GM19025 (cell line): Measurements from ENCODE around the gene REV1.

Experiments
- ATAC-seq: cut with Tn5 transposase; IDR thresholded peaks from one replicate; pipeline ENCODE4 v1.9.1; 2021; ENCODE audit warnings: mild to moderate bottlenecking, low read depth, moderate library complexity; ENCODE audit not compliant: unreplicated experiment

REV1 gene

DNA sequence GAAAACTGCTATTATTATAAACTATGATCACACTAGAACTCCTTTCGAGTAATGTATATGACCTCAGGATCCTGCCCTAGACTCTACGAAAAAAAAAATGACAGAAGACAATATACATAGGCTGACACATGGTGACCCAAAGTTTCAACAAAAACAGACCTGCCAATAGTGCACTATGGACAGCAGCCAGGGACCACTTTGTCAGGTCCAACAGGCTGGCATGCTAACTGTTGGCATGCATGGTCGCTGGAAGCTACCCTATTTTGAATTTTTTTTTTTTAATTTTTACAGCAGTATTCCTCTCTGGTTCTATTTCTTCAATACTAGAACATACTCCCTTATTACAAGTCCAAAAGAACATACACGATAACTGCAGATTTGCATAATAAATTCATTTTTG, 38.1 kb downstream of the REV1 start:
- no peak for ATAC-seq

DNA sequence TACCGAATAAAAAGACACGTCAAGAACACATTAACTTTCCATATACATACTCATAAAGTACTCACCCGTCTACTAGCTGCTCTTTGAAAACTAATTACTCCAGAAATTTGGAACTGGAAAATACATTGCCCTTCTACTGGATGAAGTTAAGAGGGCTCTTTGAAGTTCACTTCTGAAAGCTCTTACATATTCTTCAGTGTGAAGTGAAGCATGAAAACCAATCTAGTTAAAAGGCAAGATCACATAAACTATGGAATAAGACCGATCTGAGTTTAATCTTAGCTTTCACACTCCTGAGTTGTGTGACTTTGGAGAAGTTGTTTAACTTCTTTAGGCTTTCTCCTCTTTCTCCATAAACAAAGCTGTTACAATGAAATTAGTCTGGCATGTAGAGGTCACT, 38.5 kb downstream of the REV1 start:
- ATAC-seq = no peak

DNA sequence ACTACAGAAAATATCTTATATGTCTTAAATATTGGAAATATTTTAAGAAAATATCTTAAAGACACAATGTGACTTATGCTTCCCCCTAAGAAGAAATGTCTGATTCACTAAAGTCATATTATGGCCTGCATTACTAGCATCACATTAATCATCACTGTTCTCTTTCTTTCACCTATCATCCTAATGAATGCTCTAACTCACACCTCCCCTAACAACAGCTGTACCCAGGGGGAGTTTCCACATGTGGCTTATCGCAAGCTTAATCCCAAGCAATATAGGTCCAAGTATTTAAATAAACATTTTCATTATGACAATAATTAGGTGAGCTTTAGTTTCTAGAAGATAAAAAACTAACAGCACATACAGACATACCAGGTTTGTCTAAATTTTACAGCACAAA, 39.6 kb downstream of the REV1 start:
- ATAC-seq = no peak

DNA sequence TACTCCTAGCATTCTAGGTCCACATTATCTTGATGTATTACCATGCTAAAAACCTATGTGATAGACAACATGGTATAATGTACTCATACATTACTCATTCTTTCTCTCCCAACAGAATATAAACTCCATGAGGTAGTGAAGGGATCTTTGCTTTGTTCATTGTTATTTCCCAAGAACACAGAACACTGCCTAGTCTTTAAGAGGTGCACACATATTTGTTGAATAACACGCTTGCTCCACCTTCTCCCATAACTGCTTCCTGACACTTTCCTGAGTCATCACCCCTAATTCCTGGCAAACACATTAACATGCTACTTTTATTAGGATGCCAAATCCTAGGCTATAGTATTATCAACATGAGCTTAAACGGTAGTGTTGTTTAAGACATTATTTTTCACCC, 41.3 kb downstream of the REV1 start:
- ATAC-seq = no peak

DNA sequence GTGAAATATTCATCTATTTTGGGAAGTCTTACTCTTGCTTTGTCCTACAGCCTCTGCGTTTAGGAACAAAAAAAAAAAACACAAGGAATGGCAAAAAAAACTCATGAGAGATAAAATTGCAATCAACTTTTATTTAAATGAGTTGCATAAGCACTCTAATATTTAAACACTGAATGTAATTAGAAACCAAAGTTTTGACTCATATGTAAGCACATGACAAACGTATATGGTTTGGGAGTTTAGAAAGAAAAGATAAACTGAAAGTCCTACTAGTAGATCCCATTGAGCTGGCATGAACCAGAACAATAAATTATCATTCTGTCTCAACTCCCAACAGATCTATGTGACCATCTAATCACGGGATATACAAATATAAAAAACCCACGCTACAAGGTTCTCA, 44.8 kb downstream of the REV1 start:
- no peak for ATAC-seq

DNA sequence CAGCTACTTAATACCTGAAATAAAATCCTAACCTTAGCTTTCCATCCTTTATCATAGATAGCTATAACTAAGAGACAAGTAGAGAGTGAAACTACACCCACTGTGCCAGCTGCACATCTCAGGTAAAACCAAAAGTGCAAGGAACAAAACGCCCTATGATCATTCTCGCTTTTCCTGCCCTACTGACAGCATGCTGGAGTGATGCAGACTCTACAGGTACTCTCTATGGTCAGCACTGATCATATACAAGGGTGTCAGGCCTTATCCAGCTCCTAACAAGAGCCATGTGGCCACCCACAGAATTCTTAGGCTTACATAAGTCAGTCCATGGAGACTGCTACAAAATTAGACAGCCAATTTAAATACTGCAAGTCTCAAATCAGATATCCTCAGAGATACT, 45.6 kb downstream of the REV1 start:
- ATAC-seq = no peak

DNA sequence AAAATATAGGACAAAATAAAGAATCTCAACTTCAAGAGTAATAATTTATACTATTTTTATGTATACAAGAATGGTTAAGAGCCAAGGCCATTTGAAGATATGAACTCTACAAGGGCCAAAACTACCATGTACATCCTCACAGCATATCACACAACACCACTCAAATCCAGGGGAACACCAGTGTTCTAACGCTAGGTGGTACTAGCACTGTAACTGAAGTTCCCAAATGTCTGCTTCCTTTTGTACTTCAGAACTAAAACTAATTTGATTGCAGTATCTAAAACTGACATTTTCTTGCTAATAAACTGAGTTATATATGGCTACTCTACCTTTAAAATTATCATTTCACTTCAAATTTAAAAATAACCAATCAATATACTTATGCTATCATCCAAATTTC, 47.0 kb downstream of the REV1 start:
- ATAC-seq = no peak

DNA sequence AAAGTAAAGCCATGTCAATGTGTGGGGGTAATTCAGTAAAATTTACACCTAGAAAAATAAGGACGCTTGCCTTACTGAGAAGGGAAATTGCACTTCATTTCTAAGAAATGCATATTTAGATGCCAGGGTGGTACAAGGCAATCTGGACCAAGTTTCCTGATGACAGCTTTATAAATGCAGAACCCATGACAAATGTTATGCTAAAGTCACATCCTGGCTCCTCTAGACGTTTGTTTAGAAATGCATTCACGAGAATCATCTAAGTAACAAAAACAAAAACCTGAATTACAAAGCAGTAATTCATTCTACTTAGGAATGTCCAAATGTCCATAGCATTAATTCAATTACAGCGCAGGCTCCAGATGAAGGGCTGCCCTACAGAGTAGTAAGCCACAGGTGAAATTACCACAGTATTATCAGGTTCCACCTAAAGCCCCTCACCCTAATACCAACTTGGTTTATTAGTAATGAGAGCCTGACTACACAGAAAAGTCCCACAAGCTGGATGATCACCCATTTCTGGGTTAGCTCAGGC, 49.8 kb downstream of the REV1 start:
- ATAC-seq = no peak

DNA sequence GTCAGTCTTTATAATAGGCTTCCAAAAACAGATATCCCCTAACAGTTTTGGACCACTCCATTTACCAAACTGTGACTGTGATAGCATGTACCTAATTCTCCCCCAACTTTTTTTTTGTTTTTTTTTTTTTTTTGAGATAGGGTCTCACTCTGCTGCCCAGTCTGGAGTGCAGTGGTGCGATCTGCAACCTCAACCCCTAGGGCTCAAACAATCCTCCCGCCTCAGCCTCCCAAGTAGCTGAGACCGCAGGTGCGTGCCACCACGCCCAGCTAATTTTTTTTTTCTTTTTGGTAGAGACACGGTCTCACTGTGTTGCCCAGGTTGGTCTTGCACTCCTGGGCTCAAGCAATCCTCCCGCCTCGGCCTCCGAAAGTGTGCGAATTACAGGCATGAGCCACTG, 52.9 kb downstream of the REV1 start:
- no peak for ATAC-seq

DNA sequence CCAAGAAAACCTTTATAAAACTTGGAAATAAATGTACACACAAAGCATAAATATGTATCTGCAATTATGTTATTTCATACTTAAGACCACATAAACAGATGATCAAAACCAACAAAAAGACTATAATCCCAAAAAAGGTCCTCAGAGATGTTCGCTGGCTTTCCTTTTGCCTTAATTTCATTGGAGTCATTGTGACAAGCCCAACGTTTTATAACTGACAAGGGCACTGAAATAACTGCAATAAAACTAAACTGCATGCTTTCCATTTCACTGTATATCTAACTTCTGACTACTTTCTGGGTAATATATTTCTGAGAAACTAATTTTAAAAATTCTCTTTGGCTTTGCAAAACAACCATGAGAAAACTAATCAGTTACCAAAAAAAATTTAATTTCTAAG, 56.5 kb downstream of the REV1 start:
- ATAC-seq = no peak

DNA sequence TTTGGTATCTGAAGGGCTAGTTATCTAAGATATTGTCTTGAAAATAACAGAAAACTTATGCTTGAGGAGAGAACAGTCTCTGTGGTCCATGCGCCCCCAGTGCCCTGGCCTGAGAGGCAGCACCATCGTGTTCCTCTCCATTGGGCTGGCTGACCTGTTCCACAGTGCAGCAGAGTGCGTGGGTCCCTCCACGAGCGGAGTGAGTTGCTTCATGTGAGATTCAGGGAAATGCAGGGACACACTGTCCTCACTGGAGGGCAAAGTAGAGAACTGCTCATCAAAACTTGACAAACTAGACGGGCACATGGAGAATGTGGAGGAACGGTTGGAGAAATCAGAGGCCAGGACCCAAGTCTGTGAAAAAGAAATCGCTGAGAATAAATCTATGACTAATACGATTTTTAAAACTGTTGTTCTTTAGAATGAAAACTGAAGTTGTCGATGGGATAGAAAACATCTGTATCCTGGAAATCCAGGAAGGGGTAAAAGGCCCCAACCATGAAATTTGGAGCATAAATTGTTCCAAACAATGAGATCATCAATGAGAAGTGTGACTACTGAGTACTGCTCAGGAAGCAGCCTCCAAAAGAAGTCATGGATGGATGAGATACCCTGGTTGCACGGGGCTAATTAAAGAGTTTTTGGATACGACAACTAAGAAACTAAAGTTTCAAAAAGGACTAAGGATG, 58.1 kb downstream of the REV1 start:
- no peak for ATAC-seq

DNA sequence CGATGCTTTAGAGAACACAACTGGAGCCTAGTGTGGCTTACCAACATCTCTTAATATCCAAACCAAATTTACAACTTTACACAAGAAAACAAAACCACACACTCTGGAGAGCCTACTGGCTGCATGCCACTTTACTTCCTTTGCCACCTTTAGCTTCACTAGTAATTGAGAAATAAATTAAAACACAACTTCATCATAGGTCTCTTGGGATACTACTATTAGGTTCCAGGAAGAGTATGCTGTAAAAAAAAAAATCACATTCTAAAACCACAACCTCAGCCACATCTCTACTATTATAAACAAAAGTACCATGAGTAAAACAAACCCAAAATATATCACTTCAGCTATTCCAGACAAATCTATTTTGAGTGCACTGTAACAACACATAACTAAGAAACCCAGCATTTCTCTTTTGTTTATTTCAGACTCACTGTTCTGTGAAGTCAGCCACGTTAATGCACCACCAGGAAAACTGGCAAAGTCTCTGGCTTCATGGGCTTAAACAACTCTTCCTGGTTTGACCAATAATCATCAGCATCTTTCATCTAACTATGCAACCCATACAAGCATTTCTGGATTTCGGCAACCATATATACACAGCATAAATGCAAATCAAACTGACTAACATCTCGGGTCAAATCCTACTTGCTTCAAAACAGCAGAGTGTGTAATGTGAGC, 59.1 kb downstream of the REV1 start:
- ATAC-seq = no peak

DNA sequence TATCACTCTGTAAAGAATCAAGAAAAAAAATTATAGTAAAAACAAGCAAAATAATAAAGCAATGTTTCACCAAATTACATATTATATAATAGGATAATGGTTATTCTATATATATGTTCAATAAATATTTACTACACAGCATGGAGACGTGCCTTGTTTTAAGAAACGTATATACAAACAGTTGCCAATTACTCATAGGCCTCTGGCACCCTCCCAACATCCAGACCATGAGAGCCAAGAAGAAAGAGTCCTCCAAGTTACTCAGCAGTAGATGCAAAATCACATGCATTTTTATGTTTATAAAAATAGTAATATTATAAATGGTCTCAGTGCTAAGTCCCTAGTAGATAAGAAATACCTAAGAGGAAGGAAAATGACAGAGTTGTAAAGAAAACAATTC, 64.8 kb downstream of the REV1 start:
- ATAC-seq = no peak

DNA sequence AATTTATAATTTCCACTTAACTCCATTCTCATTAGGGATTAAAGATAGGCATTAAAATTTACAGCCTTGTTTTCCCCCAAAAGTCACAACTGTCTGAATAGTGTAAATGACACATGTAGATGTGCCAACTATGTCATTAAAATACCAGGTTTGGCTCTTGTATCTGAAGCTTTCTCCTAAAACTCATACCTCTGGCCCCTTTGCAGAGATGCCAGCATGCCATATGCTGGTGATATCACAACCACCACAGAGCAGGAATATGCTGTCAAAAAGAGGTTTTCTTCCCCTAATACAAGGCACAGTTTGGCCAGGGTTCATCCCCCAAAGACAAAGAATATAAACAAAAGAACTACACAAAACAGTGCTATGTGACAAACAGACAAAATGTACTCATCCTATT, 65.4 kb downstream of the REV1 start:
- no peak for ATAC-seq

DNA sequence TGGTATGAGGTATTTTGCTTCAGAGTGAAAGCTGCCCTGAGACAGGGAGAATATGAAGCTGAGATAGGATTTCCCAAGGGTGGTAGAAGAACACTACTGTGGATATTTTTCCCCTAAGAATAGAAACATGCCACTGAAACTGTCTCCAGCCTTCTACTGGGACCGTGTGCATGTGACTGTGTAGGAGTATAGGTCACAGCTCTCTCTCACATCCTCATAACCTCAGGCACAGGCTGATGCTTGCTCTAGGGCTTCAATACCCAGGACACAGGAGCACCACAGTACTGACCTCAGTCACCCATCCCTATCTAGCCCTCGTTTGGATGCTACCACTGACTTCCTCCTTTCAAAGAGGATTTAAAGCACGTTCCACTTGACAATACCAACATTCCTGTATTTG, 67.2 kb downstream of the REV1 start:
- no peak for ATAC-seq

DNA sequence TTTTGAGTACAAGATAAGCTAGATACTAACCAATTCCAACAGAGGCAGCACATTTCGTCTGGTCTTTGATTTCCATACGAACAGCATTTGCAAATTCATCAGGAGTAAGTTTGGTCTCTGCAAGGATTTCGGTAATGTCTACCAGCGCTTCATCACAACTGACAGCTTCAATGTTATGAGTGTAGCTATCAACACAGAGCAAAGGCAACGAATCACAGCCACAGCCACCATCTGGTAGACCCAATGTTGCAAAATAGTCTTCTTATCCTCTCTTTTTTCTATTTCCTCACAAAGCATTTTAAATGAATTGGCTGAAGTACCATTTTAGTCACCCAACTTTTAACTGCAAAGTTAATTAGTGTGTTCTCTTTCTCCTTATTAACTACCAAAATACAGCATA, 68.3 kb downstream of the REV1 start:
- no peak for ATAC-seq

DNA sequence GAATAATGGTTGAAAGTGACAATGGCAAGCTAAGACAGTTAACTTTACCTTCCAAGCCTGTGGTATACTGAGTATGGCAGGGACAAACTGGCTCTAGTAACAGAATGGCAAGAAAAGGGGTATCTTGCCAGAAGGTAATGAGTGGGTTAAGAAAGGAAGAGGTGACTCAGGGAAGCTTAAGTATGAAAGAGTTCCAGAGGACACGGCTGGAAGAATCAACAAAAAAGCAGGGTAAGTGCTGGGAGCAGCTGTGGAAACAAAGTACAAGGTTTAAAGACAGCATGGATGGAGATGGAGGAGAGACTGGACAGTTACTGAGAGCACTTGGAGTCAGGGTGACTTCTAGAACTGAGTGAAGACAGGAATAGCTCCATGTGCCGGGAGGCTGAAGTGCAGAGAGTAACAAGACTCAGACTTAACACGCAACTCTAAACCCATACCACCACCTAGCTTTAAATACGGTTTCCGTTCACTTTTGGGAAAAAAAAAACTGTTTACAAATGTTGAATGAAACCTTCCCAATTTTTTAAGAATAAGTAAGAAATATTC, 69.0 kb downstream of the REV1 start:
- ATAC-seq = no peak

DNA sequence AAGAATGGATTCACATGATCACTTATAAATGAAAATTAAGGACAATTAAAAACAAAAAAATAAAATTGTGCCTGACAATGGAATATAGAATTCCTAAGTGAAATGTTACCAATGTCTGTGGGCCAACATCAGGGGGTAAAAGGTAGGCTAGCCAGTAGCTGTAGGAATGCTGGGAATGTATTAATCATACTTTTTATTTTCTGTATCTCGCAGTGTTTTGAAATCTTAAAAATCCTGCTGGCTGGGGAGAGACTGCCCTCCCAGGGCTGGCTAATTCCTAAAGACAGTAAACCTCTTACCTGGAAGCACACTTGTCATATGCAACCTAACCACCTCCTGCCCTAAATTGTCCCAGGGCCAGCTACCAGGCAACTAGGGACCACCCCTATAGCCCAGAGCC, 69.8 kb downstream of the REV1 start:
- ATAC-seq = no peak

DNA sequence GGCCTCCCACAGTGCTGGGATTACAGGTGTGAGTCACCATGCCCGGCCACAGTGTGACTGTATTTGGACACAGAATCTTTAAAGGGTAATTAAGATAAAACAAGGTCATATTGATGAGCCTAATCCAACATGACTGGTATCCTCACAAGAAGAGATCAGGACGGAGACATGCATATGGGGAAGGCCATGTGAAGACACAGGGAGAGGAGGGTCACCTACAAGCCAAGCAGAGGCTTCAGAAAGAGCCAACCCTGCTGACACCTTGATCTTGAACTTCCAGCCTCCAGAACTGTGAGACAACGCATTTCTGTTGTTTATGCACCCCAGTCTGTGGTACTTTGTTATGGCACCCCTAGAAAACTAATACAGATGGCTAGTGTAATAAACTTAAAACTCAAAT, 72.4 kb downstream of the REV1 start:
- ATAC-seq = no peak

DNA sequence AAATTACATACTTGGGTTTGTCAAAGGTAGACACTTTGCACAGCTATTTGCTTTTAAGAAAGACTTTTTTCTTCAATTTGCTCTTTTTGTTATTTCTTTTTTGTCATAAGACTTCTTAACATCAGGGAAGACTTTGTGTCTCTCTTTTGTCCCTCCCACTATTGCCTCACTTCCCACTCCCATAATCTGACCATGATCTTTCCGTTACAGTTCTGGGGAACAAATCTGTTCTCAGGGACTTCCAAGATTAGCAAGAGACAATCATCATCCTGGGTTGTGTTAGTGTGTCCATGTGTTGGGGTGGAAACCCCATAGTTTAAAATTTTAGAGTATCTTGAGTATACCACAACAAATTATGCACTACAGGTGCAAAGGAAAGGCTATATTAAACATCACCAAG, 75.3 kb downstream of the REV1 start:
- no peak for ATAC-seq

DNA sequence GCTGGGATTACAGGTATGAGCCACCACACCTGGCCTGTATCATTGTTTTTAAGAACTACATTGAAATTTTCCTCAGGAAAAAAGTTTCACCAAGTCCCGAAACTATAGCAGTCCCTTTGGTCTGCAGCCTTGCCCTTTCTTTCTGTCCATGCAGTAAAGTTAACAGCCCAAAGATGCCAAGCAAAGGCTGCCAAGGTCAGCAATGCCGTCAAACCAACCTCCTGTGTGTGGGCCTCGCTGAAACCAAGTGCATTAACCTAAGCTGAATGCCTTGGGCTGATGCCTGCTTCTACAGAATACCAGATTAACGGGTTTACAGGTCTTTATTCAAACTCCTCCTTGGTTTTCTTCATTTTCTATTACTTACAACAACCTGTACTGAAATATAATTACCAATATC, 79.5 kb downstream of the REV1 start:
- ATAC-seq = no peak

DNA sequence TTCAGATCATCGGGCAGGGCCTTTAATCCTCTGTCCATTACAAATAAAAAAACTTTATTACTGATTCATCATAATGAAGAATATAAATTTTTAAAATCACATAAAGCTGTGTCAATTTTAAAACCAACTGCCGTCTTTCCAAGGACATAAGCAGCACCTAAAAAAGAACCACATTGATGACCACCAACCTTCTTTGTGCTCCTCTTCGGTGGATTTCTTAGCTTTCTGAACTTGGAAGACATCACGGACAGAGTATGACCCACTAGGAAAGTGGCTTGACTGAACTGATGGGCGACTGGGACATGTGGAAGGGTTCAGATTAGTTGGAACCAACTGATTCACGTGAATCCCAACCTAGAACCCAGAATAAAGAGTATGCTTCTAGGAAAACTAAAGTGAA, 83.7 kb downstream of the REV1 start:
- ATAC-seq = no peak
